ENCODE data around the gene ZNF827.

DNA sequence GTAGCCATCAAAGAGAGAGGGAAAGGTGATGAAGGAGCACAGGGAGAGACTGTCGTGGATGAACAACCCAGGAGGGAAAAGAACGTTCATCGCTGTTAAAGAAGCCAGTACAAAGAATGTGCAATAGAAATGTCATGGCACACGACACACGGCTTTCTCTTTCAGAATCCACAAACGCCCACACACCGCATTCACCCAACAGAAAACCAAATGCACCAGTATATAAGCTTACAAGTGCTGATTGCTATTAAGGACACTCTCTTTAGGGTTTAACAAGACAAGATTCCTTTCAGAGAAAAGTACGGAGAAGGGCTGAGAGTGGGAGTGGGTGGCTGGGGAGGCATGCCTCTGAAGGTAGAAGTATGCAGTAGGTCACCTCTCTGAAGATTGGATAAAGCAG lies 178.4 kb downstream of the ZNF827 start:
- TF ChIP-seq, protein P1, sequence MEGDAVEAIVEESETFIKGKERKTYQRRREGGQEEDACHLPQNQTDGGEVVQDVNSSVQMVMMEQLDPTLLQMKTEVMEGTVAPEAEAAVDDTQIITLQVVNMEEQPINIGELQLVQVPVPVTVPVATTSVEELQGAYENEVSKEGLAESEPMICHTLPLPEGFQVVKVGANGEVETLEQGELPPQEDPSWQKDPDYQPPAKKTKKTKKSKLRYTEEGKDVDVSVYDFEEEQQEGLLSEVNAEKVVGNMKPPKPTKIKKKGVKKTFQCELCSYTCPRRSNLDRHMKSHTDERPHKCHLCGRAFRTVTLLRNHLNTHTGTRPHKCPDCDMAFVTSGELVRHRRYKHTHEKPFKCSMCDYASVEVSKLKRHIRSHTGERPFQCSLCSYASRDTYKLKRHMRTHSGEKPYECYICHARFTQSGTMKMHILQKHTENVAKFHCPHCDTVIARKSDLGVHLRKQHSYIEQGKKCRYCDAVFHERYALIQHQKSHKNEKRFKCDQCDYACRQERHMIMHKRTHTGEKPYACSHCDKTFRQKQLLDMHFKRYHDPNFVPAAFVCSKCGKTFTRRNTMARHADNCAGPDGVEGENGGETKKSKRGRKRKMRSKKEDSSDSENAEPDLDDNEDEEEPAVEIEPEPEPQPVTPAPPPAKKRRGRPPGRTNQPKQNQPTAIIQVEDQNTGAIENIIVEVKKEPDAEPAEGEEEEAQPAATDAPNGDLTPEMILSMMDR (IDR thresholded peaks at IDR 0.05), result no peak
- no peak for TF ChIP-seq POLR2A (IDR thresholded peaks at IDR 0.05)
- no peak for TF ChIP-seq POLR2AphosphoS5 (IDR thresholded peaks at IDR 0.05)
- TF ChIP-seq EP300 (IDR thresholded peaks at IDR 0.05), result no peak

All from gastroesophageal sphincter (tissue), 3 donors.